ENCODE data around the gene TMED10. TPM values are rescaled to one million over a fixed set of nuclear protein-coding genes. Genes with fewer than 3 reads are reported as not detected.

The TMED10 gene
- total and polyA plus RNA-seq, 2 of the 13 experiments (the other 11 are each of a cell fraction or from before 2014, with no cell fraction given) = 311 to 377 TPM

GRCh38 chr14:75147423-75148071, 28.9 kb downstream of the TMED10 start (continued):
- TF ChIP-seq ZZZ3 (CRISPR knock-in tag; IDR thresholded peaks at IDR 0.05; ENCODE audit: borderline replicate concordance) (no peak), GATAD1 (CRISPR knock-in tag; IDR thresholded peaks at IDR 0.05) (peak; percentile 18; the same call in 1 of the 2 replicates), NR3C1 (CRISPR knock-in tag; IDR thresholded peaks at IDR 0.05) (no peak), AKAP8 (CRISPR knock-in tag; IDR thresholded peaks at IDR 0.05) (no peak), ZNF800 (CRISPR knock-in tag; IDR thresholded peaks at IDR 0.05) (no peak), KDM3A (CRISPR knock-in tag; IDR thresholded peaks at IDR 0.05; ENCODE audit: low read depth) (no peak), HNRNPLL (IDR thresholded peaks at IDR 0.05; ENCODE audit: low read depth, low read length, poor library complexity, severe bottlenecking) (no peak), ZNF576 (CRISPR knock-in tag; IDR thresholded peaks at IDR 0.05) (no peak), ZNF644 (CRISPR knock-in tag; IDR thresholded peaks at IDR 0.05; ENCODE audit: low read depth) (peak; percentile 41; the same call in 1 of the 2 replicates), ATF5 (CRISPR knock-in tag; IDR thresholded peaks at IDR 0.05; ENCODE audit: low read depth) (no peak), PHB2 (IDR thresholded peaks at IDR 0.05; ENCODE audit: partially characterized antibody) (no peak), WIZ (CRISPR knock-in tag; IDR thresholded peaks at IDR 0.05) (no peak), ZSCAN30 (CRISPR knock-in tag; IDR thresholded peaks at IDR 0.05) (no peak), FOXO1 (CRISPR knock-in tag; IDR thresholded peaks at IDR 0.05) (0 out of 2 replicates have a peak, but pooled peaks have one; percentile 19), ZNF205 (CRISPR knock-in tag; IDR thresholded peaks at IDR 0.05) (no peak), ETV6 (CRISPR knock-in tag; conservative IDR thresholded peaks at IDR 0.05) (no peak), PBX3 (CRISPR knock-in tag; IDR thresholded peaks at IDR 0.05; ENCODE audit: borderline replicate concordance) (no peak), GRHL1 (CRISPR knock-in tag; conservative IDR thresholded peaks at IDR 0.05) (no peak), HOMEZ (CRISPR knock-in tag; IDR thresholded peaks at IDR 0.05; ENCODE audit: low read depth) (no peak), SMC3 (IDR thresholded peaks at IDR 0.05; ENCODE audit: low read length) (no peak; the same call in 1 of the 2 replicates), MATR3 (CRISPR knock-in tag; IDR thresholded peaks at IDR 0.05) (no peak), TFDP2 (CRISPR knock-in tag; IDR thresholded peaks at IDR 0.05) (no peak)
